Trophoblast cell (in vitro differentiated cells and primary cell): ENCODE data around the gene SEMA4D.

ENCODE experiments used
- DNase-seq, 2 donors: peaks; one replicate each; pipeline ENCODE4 v3.0.0-alpha.2; 2016
- H2AFZ ChIP-seq: 2 replicates; pipeline ENCODE4 v1.6.1; 2013; ENCODE audit warnings: low read length, moderate library complexity, mild to moderate bottlenecking; ENCODE audit not compliant: insufficient read depth, poor library complexity
- H2AK5ac ChIP-seq: 2 replicates; pipeline ENCODE4 v1.6.1; 2013; ENCODE audit warnings: mild to moderate bottlenecking, low read length
- H2BK120ac ChIP-seq: 2 replicates; pipeline ENCODE4 v1.6.1; 2013; ENCODE audit warnings: low read length, mild to moderate bottlenecking, moderate library complexity; ENCODE audit not compliant: insufficient read depth, poor library complexity
- H2BK12ac ChIP-seq: 2 replicates; pipeline ENCODE4 v1.6.1; 2013; ENCODE audit warnings: mild to moderate bottlenecking, low read length, moderate library complexity
- H2BK5ac ChIP-seq: 2 replicates; pipeline ENCODE4 v1.6.1; 2013; ENCODE audit warnings: low read length, low read depth, moderate library complexity, mild to moderate bottlenecking; ENCODE audit not compliant: poor library complexity
- H3K14ac ChIP-seq: 2 replicates; pipeline ENCODE4 v1.6.1; 2013; ENCODE audit warnings: mild to moderate bottlenecking, low read length
- H3K18ac ChIP-seq: 2 replicates; pipeline ENCODE4 v1.6.1; 2013; ENCODE audit warnings: mild to moderate bottlenecking, low read length
- H3K23ac ChIP-seq: 2 replicates; pipeline ENCODE4 v1.6.1; 2013; ENCODE audit warnings: low read length
- H3K27ac ChIP-seq: 2 replicates; pipeline ENCODE4 v1.5.1; 2013; ENCODE audit warnings: low read depth, mild to moderate bottlenecking, inconsistent platforms, low read length, moderate library complexity
- H3K27me3 ChIP-seq: 2 replicates; pipeline ENCODE4 v1.6.1; 2013; ENCODE audit warnings: inconsistent platforms, mild to moderate bottlenecking, low read length, moderate library complexity; ENCODE audit not compliant: insufficient read depth
- H3K36me3 ChIP-seq, 2 experiments: 1 replicate in 1 of 2; 2 replicates in 1 of 2; pipeline ENCODE4 v1.6.1; 2013; ENCODE audit warnings: low read length in 2 of 2, mild to moderate bottlenecking in 2 of 2, moderate library complexity in 1 of 2; ENCODE audit not compliant: insufficient read depth in 2 of 2, control insufficient read depth in 1 of 2
- H3K4ac ChIP-seq: 2 replicates; pipeline ENCODE4 v1.6.1; 2013; ENCODE audit warnings: low read depth, mild to moderate bottlenecking, low read length, moderate library complexity
- H3K4me1 ChIP-seq, 2 experiments: 1 replicate in 1 of 2; 2 replicates in 1 of 2; pipeline ENCODE4 v1.6.1; 2013; ENCODE audit warnings: low read length in 2 of 2, mild to moderate bottlenecking in 2 of 2, moderate library complexity in 1 of 2; ENCODE audit not compliant: insufficient read depth in 2 of 2, control insufficient read depth in 1 of 2
- H3K4me2 ChIP-seq: 2 replicates; pipeline ENCODE4 v1.6.1; 2013; ENCODE audit warnings: inconsistent platforms, mild to moderate bottlenecking, low read length, moderate library complexity
- H3K4me3 ChIP-seq: 2 replicates; pipeline ENCODE4 v1.5.1; 2013; ENCODE audit warnings: mild to moderate bottlenecking, low read depth, low read length, inconsistent platforms
- H3K79me1 ChIP-seq: one replicate; pipeline ENCODE4 v1.6.1; 2013; ENCODE audit warnings: low read length
- H3K79me2 ChIP-seq: 2 replicates; pipeline ENCODE4 v1.6.1; 2013; ENCODE audit warnings: low read length, mild to moderate bottlenecking; ENCODE audit not compliant: control insufficient read depth, insufficient read depth, poor library complexity
- H3K9ac ChIP-seq: 2 replicates; pipeline ENCODE4 v1.6.1; 2013; ENCODE audit warnings: mild to moderate bottlenecking, low read length
- H3K9me3 ChIP-seq: 2 replicates; pipeline ENCODE4 v1.6.1; 2013; ENCODE audit warnings: low read depth, mild to moderate bottlenecking, control low read depth, inconsistent platforms, low read length; ENCODE audit not compliant: insufficient read depth
- H4K12ac ChIP-seq: 2 replicates; pipeline ENCODE4 v1.6.1; 2013; ENCODE audit warnings: low read depth, mild to moderate bottlenecking, low read length, moderate library complexity
- H4K8ac ChIP-seq: 2 replicates; pipeline ENCODE4 v1.6.1; 2013; ENCODE audit warnings: low read depth, mild to moderate bottlenecking, low read length, moderate library complexity
- H4K91ac ChIP-seq: one replicate; pipeline ENCODE4 v1.6.1; 2013; ENCODE audit warnings: low read depth, mild to moderate bottlenecking, low read length, moderate library complexity
- WGBS: extraction: QIAGEN DNeasy Blood & Tissue Kit; methylation state at CpG from one replicate; pipeline ENCODE4 v1.1.7; 2013; ENCODE audit warnings: missing lambda C conversion rate; ENCODE audit not compliant: insufficient read length, insufficient coverage; ENCODE audit errors: extremely low coverage; 5-methylcytosine and 5-hydroxymethylcytosine counted together

The SEMA4D gene

DNA sequence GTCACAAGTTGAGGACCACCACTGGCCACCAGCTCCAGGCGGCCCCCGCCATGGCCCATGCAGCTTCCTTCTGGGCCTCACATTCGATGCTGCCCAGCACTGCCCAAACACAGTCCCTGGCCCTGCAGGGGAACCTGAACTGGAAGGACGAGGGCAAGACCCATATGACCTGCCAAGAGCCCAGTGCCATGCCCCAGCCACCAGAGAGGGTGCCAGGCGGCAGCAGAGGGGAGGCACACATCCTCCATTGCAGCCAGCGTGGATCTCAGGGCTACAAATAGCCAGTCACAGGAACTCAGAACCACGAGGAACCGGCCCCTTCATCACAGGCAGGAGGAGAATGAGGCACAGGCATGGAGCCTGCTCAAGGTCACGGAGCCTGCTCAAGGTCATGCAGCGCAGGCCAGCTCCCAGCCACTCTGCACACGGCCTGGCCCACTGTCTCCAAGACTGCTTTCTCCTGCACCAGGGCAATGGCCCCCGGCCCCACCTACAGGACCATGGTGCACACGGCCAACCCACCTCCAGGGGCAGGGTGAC, 69.6 kb downstream of the SEMA4D start:
- no peak overlapping the region for H2BK12ac ChIP-seq

DNA sequence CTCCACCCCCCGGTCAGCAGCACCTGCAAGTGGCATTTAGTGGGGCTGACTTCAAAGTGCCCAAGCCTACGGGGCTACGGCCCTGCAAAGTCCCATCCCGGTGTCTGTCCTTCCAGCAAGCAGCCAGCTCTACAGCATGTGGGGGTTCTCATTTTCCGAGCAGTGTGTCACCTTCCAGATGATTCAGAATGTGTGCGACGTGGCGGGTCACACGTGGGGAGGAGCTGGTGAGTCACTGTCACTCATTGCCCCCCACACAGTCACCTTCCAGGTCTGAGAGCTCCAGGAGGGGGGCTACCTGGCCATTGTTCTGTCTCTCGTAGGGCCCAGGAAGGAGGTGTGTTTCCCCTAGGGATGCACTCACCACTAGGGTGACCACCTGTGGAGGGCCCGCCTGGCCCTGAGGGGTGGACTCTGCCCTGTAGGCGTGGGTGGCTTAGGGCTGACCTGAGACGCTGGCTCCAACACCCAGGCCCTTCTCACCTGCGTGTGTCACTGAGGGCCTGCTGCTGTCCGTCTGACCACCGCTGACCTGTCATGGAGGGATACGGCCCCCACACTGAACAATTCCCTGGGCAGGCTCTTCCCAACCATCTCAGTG, 70.2 kb downstream of the SEMA4D start:
- Histone ChIP-seq H3K36me3 (no peaks in the 10 kb centered on the region), H3K79me1 (no peaks in the 10 kb centered on the region), H2BK5ac (no peak overlapping the region), H3K9ac (no peak overlapping the region), H3K4me3 (no peak overlapping the region), H3K9me3 (peaks cover 4% of the 10 kb centered on the region), H3K4me1 (peaks cover 8 to 9% of the 10 kb centered on the region in 2 experiments), H4K12ac (no peak overlapping the region), H3K4ac (no peak overlapping the region), H4K91ac (no peak overlapping the region), H2AFZ (no peak overlapping the region), H3K14ac (no peak overlapping the region), H3K18ac (no peak overlapping the region), H3K4me2 (no peak overlapping the region), H4K8ac (no peak overlapping the region), H3K23ac (no peak overlapping the region), H3K27ac (no peak overlapping the region), H2BK120ac (no peak overlapping the region), H3K79me2 (peaks cover 2% of the 10 kb centered on the region), H3K27me3 (no peaks in the 10 kb centered on the region), H2BK12ac (no peak overlapping the region), H2AK5ac (no peak overlapping the region)
- no peak for DNase-seq
- no CpG with 5 or more reads among the region's 17 CpGs for WGBS

More for the DNA sequence above, 69.6 kb downstream of the SEMA4D start:
- H3K27me3 ChIP-seq: no peaks in the 10 kb centered on the region
- peaks cover 4% of the 10 kb centered on the region for H3K9me3 ChIP-seq
- no peak for DNase-seq
- H4K12ac ChIP-seq: no peak overlapping the region
- no peak overlapping the region for H3K27ac ChIP-seq
- no peak overlapping the region for H4K91ac ChIP-seq
- H2AFZ ChIP-seq: no peak overlapping the region
- WGBS: no CpG with 5 or more reads among the region's 13 CpGs
- no peak overlapping the region for H3K18ac ChIP-seq
- no peak overlapping the region for H4K8ac ChIP-seq
- H3K4me3 ChIP-seq: no peak overlapping the region
- H2BK120ac ChIP-seq: no peak overlapping the region
- no peak overlapping the region for H3K4ac ChIP-seq
- no peak overlapping the region for H3K23ac ChIP-seq
- no peaks in the 10 kb centered on the region for H3K36me3 ChIP-seq
- no peak overlapping the region for H2AK5ac ChIP-seq
- H2BK5ac ChIP-seq: no peak overlapping the region
- no peak overlapping the region for H3K14ac ChIP-seq
- H3K79me2 ChIP-seq: peaks cover 2% of the 10 kb centered on the region
- H3K4me1 ChIP-seq: peaks cover 8 to 9% of the 10 kb centered on the region in 2 experiments
- no peak overlapping the region for H3K9ac ChIP-seq
- no peak overlapping the region for H3K4me2 ChIP-seq
- H3K79me1 ChIP-seq: no peaks in the 10 kb centered on the region

DNA sequence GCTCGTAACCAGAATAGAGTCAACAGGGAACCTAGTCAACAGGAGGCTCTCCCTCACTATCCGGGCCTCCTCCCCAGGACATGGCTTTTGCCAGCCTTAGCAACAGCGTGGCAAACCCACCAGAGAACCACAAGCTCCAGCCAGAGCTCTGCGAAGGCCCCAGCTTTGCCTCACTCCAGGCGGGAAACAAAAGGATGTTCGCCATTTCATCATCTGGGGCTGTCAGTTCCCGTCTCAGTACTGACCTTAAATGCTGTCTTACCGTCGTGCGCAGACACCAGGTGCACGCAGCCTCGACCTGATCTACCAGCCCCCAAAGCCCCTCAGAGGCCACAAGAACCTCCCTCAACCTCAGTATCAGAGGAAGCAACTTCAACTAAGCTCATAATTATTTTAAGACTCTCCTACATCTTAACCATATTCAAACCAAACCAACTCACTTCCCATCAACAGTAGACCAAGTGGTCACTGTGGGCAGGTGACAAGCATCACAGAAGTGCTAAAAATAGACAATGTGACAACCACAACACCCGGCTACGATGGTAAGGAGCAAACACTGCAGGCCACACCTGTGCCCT, 71.4 kb downstream of the SEMA4D start:
- WGBS: no CpG with 5 or more reads among the region's 14 CpGs
- Histone ChIP-seq H3K36me3 (no peaks in the 10 kb centered on the region), H3K27me3 (no peaks in the 10 kb centered on the region)

DNA sequence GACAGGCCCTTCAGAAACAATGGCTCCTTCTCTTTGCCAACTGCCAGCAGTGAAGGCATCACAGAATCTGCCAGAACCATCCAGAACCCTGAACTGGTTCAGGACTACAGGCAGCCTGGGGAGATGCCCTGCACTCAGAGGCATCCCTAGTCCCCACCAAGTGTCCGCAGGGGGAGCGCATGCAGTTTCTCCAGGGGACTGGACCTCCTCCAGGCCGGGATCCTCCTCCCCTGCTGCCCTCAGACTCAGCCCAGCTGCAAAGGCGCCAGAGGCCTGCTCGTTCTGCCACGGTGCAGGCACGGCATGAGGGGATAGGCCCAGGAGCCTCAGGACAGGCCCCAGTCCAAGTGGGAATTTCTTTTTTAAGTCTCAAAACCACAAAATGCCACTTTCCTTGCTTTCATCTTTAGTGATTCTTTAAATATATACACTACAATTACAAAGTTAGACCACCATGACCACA, 72.0 kb downstream of the SEMA4D start:
- H4K8ac ChIP-seq: no peak overlapping the region
- H2BK5ac ChIP-seq: no peak overlapping the region
- no peak overlapping the region for H2BK120ac ChIP-seq
- no peak overlapping the region for H4K12ac ChIP-seq
- no peak overlapping the region for H3K4me3 ChIP-seq
- no peak overlapping the region for H3K14ac ChIP-seq
- H3K4ac ChIP-seq: no peak overlapping the region
- peaks cover 4% of the 10 kb centered on the region for H3K9me3 ChIP-seq
- peaks cover 2% of the 10 kb centered on the region for H3K79me2 ChIP-seq
- H3K4me2 ChIP-seq: no peak overlapping the region
- H3K36me3 ChIP-seq: no peaks in the 10 kb centered on the region
- H3K9ac ChIP-seq: no peak overlapping the region
- no peak overlapping the region for H3K27ac ChIP-seq
- peaks cover 2% of the 10 kb centered on the region for H3K79me1 ChIP-seq
- H3K27me3 ChIP-seq: no peaks in the 10 kb centered on the region
- no peak overlapping the region for H3K23ac ChIP-seq
- H2AK5ac ChIP-seq: no peak overlapping the region
- H3K18ac ChIP-seq: no peak overlapping the region
- no peak overlapping the region for H2BK12ac ChIP-seq
- no peak overlapping the region for H4K91ac ChIP-seq
- DNase-seq: no peak
- peaks cover 11 to 13% of the 10 kb centered on the region in 2 experiments for H3K4me1 ChIP-seq
- no CpG with 5 or more reads among the region's 7 CpGs for WGBS
- H2AFZ ChIP-seq: no peak overlapping the region

More for the DNA sequence above, 71.4 kb downstream of the SEMA4D start:
- no peak overlapping the region for H3K23ac ChIP-seq
- no peak overlapping the region for H3K18ac ChIP-seq
- H4K8ac ChIP-seq: no peak overlapping the region
- no peak overlapping the region for H3K27ac ChIP-seq
- no peak overlapping the region for H2BK5ac ChIP-seq
- H3K4me3 ChIP-seq: no peak overlapping the region
- peaks cover 8 to 13% of the 10 kb centered on the region in 2 experiments for H3K4me1 ChIP-seq
- H3K79me1 ChIP-seq: peaks cover 2% of the 10 kb centered on the region
- H3K9me3 ChIP-seq: peaks cover 4% of the 10 kb centered on the region
- H3K14ac ChIP-seq: no peak overlapping the region
- peaks cover 2% of the 10 kb centered on the region for H3K79me2 ChIP-seq
- no peak overlapping the region for H2AK5ac ChIP-seq
- H2AFZ ChIP-seq: no peak overlapping the region
- H2BK12ac ChIP-seq: no peak overlapping the region
- H3K4me2 ChIP-seq: no peak overlapping the region
- H4K12ac ChIP-seq: no peak overlapping the region
- H3K9ac ChIP-seq: no peak overlapping the region
- DNase-seq: no peak
- H2BK120ac ChIP-seq: no peak overlapping the region
- no peak overlapping the region for H3K4ac ChIP-seq
- no peak overlapping the region for H4K91ac ChIP-seq
